ENCODE results near the gene KRTAP10-11.
"Not testable (repeated sequence)": the region's sequence is repeated elsewhere in the genome, so short reads cannot be mapped to it uniquely, and the experiment has no call there.

The KRTAP10-11 gene

GRCh38 chr21:44640761-44641160, 5.5 kb upstream of the KRTAP10-11 start:
- DNase-seq = no peak

GRCh38 chr21:44643741-44644310, 2.4 kb upstream of the KRTAP10-11 start:
- DNase-seq = no peak

DNA sequence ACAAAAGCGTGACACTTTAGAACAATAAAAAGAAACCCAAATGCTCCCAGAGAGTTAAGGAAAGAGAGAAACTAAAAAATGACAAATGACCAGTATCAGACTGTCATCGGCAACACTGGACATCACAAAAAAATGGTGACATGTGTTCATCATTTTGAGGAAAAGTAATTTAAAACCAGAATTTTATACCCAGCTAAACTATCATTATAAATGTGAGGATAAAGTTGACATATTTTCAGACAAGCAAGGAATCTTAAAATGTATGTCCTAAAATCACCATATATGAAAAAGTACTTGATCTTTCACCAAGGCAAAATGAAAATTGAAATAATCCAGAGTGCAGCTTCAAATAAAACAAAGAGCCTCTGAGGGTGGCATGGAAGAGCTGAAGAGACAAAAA, 1.3 kb upstream of the KRTAP10-11 start:
- DNase-seq = no peak

DNA sequence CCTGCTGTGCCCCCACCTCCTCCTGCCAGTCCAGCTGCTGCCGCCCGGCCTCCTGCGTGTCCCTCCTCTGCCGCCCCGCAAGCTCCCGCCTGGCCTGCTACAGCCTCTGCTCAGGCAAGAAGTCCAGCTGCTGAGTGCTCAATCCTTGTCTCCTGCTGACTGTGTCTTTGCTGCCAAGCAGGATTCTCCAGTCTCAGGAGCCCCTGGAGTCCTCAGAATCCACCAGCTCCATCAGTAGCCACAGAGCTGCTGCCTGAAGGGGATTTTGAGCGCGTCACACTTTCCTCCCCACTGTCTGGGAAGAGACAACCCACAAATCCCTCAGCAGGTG, 973 bp downstream of the KRTAP10-11 start:
- DNase-seq = no peak

DNA sequence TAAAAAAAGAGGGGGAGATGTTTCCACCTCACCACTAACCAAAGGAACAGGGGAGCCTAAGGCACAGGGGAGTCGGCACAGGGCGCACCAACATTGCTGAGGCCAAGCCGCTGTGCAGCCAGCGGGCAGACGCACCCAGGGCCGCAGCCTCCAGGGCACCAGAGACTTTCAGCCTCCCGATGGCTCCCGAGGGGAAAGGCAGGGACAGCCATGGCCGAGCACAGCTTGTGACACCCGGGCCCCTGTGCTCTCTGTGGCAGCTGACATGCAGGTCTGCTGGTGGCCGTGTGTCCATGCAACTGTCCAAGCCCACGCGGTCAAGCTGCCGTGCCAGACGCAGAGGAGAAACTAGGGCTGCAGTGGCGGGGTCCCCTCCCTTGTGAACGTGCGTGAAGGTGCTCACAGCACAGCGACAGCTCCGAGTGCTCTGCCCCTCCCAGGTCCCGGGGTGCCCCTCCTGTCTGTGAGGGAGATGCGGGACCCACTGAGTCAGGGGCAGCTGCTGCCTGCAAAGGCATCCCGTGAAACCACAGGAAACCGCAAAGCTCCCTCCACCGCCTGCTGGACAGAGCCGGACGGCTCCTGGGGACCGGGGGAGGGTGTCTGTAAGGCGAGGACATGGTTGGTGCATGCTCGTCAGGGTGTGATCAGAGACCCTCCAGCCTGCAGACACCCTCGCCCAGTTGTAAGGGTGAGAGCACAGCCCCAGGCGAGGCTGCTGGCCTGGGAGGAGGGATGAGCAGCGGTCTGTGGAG, 2.5 kb downstream of the KRTAP10-11 start:
- no peak for DNase-seq

DNA sequence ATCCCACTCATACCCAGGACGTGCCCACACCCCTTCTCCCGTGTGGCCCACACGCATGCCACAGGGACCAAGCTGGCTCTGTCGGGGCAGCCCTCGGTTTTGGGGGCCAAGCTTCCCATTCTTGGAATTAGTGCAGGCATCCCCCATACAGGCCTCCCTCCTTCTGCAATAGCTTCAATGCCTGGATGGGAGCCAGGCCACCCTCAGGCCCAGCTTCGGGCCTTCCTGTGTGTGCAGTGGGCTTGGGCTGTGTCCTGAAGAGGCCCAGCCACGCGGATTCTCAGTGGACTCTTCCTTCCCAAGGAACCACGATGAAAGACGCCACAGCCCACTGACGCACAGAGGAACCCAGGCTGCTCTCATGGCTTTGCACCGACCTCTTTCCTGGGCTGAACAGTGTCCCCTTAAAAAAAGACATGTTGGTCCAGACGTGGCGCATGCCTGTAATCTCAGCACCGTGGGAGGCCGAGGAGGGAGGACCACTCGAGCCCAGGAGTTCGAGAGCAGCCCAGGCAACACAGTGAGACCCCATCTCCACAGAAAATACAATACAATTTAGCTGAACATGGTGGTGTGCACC, 3.4 kb downstream of the KRTAP10-11 start:
- no peak for DNase-seq

GRCh38 chr21:44650265-44650972, 4.2 kb downstream of the KRTAP10-11 start:
- no peak for DNase-seq

DNA sequence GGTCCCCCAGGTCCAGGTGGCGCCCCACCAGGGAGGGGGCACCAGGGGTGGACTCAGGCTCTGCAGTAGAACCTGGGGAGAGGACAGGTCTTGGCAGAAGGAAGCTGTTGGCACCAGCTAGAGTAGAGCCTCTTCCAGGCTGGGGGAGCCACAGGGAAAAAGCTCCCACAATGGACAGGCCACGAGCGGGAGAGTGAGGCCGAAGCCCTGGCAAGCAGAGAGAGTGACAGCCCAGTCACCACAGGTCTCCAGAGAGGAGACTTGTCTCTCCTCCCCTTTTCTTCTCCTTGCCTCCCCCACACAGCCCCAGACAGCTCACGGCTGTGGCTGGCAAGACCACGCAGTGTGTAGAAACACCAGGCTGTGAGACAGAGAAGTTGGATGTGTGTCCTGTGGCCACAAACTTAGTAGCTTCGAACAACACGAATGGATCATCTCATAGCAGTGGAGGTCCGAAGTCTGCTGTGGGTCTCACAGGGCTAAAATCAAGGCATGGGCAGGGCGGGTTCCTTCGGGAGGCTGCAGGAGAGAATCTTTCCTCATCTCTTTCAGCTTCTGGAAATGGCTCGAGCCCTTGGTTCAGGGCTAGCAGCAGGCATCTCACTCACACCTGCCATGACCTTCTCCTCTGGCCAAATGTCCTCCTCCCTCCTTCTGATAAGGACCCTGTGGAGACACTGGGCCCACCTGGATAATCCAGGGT, 4.9 kb downstream of the KRTAP10-11 start:
- no peak for DNase-seq

GRCh38 chr21:44653123-44653522, 6.9 kb downstream of the KRTAP10-11 start:
- no peak for DNase-seq

DNA sequence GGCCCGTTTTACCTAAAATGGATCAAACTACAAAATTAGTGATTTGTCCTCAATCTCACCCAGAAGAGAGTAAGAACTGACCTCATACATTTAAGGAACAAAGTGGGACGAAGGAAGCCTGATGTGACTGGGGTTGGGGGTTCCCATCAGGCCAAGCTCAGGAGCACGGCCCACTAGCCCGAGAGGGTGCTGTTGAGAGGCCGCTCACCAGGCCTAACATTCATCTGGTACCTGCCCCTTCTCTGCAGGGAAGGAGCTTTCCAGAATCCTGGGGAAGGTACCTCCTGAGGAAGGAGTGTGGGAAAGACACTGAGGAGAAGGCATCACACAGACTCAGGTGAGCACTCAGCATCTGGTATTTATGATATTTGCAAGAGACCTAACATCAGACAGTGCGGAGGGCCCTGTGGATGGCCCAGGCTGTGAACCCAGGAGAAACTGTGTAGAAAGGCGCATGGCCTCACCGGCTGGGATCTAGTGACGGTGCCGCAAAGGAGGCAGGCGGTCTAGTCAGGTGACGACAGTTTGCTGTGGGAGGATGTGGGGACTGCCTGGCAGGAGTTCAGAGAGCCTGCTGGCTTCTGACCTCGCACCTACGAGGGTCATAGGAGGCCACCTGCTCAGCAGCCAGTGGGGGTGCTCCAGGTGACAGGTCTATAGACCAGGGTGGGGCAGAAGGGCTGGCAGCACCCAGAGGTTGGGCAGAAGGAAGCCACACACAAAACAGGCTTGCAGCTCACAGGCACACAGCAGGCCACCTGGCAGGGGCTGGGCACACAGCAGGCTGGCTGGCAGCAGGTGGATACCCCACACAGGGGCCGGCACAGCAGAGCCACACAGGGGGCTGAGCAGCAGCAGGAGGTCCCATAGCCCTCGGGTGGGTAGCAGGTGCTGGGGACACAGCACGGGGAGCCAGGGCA, 7.7 kb downstream of the KRTAP10-11 start:
- DNase-seq = no peak

- no peak for DNase-seq
Observed at GRCh38 chr21:44654576-44655175, 8.5 kb downstream of the KRTAP10-11 start, which contains the start of gene KRTAP12-4. Gene KRTAP12-4, minus strand, starts transcription at chr21:44654659. Its CDS starts 45 bp downstream, at chr21:44654614.

GRCh38 chr21:44656868-44657267, 10.7 kb downstream of the KRTAP10-11 start:
- DNase-seq = no peak

GRCh38 chr21:44657635-44658540, 11.7 kb downstream of the KRTAP10-11 start, which contains the start of gene KRTAP12-3:
Gene KRTAP12-3, plus strand, starts transcription at chr21:44657932. Its CDS starts 48 bp downstream, at chr21:44657980.
- no peak for DNase-seq

DNA sequence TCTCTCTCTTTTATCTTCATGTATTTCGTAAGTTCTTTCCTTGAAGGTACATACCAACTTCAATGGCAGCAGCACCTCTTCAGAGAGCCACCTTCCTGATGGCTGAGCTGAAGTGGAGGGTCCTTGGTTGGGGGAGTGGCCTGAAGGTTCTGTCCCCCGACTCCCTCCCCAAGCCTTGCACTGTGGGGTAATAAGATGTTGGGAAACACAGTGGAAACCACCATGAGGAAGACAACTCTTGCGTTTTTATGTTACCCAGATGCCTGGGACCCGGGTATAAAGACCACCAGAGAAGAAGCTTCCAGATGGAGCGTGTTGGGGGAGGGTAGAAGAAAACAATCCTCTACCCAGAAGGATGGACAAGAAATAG, 12.3 kb downstream of the KRTAP10-11 start:
- DNase-seq = no peak

DNA sequence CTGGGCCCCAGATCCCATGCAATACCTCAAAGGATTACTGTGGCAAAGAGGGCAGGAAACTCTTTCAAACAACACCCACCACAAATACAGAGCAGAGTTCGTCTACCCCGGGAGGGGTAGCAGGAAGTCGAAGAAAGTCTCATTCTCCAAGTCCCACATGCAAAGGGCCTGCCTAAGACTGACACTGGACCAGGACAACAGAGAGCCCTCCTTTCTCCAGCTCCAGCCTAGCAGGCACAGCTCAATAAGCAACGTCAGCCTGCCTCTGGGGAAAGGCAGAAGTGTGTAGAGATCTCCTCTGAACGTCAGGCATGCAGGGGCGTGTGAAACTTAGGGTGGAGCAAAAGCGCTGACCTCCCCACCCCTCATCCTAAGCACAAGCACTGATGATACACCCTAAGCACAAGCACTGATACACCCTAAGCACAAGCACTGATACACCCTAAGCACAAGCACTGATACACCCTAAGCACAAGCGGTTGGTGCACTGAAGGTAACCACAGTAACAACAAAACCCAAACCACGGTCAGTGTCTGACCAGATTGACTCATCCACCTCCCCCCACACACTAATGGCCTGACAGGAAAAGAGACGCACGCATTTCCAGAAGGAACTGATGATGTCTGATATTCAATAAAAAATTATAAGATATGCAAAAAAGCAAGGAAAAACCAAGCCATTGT, 12.8 kb downstream of the KRTAP10-11 start:
- DNase-seq = no peak

- DNase-seq = not testable (repeated sequence)
Observed at GRCh38 chr21:44661567-44661966, 15.4 kb downstream of the KRTAP10-11 start.

DNA sequence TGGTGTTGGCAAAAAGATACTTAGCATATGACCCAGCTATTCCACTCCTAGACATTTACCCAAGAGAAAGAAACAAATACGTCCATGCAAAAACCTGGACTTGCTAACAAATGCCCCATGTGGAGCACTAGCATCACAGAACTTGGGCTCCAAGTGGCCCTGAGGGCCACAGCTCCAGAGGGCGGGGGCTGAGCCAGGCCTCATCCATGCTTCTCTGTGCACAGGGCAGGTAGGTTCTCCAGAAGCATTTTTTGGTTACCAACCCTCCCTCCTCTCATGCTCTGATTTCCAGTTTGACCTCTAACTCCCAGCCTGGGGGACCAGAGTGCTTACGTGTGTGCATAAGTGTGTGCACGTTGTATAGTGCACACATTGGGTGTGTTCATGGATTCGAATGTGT, 18.5 kb downstream of the KRTAP10-11 start:
- no peak for DNase-seq

- DNase-seq = no peak
Observed at GRCh38 chr21:44666401-44667320, 20.4 kb downstream of the KRTAP10-11 start, which contains the start of gene KRTAP12-2. Gene KRTAP12-2, minus strand, starts transcription at chr21:44666927. Its CDS starts 41 bp downstream, at chr21:44666886.
